Thyroid gland (tissue), 4 donors: Measurements from ENCODE around the gene TMEM154. TPM values are rescaled to one million over a fixed set of nuclear protein-coding genes. Genes with fewer than 3 reads are reported as not detected.
"Not testable (repeated sequence)": the region's sequence is repeated elsewhere in the genome, so short reads cannot be mapped to it uniquely, and the experiment has no call there.

ENCODE experiments used
- DNase-seq, 2 donors: peaks; one replicate each; pipeline ENCODE4 v3.0.0-alpha.2; 2019
- H3K27ac ChIP-seq, 3 donors: fragments of 200-600 bp; sonication (generic); 1 replicate in 2 of 3; 2 replicates in 1 of 3; pipeline ENCODE4 v1.5.1; 2016 to 2019; ENCODE audit warnings: mild to moderate bottlenecking in 1 of 3, moderate library complexity in 1 of 3
- H3K27me3 ChIP-seq: fragments of 200-600 bp; sonication (generic); one replicate; pipeline ENCODE4 v1.5.1; 2019
- H3K36me3 ChIP-seq, 2 donors: fragments of 200-600 bp; sonication (generic); one replicate each; pipeline ENCODE4 v1.5.1; 2016 to 2019
- H3K4me1 ChIP-seq, 2 donors: fragments of 200-600 bp; sonication (generic); one replicate each; pipeline ENCODE4 v1.5.1; 2017 to 2019
- H3K4me3 ChIP-seq, 3 donors: fragments of 200-600 bp; sonication (generic); replicated peaks in 1 of 3; 1 replicate in 2 of 3; 2 replicates in 1 of 3; pipeline ENCODE4 v1.5.1; 2016; ENCODE audit warnings: mild to moderate bottlenecking in 1 of 3
- H3K9me3 ChIP-seq: fragments of 200-600 bp; sonication (generic); one replicate; pipeline ENCODE4 v1.5.1; 2017
- POLR2A ChIP-seq, 2 donors: fragments of 450-650 bp; IDR thresholded peaks; one replicate each; pipeline ENCODE4 v1.6.1; 2017; ENCODE audit warnings: antibody characterized with exemption in 2 of 2, mild to moderate bottlenecking in 2 of 2, moderate library complexity in 1 of 2
- WGBS, 2 donors: methylation state at CpG; one replicate each; pipeline ENCODE4 v1.1.5; 2017; 5-methylcytosine and 5-hydroxymethylcytosine counted together
- intact Hi-C: fragments of 100-400 bp; cut with DNase I; formaldehyde crosslinking; loops from one replicate; pipeline ENCODE4 v1.15.1; 2023
- total RNA-seq, 4 donors: library from RNA; depleted of rRNA; stranded (reverse); fragments of >200 nt; gene quantifications; one replicate each; pipeline ENCODE4 v1.2.3, GENCODE V29; 2016
- TF ChIP-seq, protein P1 (sequence below), 6 experiments: fragments of 200-600 bp in 3 of 6; fragments of 450-650 bp in 3 of 6; sonication (generic) in 3 of 6; IDR thresholded peaks; one replicate each; pipeline ENCODE4 v1.5.1; 2016 to 2019; ENCODE audit warnings: antibody characterized with exemption in 6 of 6, mild to moderate bottlenecking in 2 of 6, inconsistent platforms in 1 of 6, moderate library complexity in 1 of 6

Gene TMEM154
- total RNA-seq, 4 donors from 2014 or later, result 0.22 to 1.6 (median 0.42) TPM

GRCh38 chr4:152668338-152668964, 11.3 kb downstream of the TMEM154 start:
- intact Hi-C loops, result no loop called here

GRCh38 chr4:152667781-152668180, 12.0 kb downstream of the TMEM154 start:
- H3K36me3 ChIP-seq, result no peaks in the 10 kb centered on the region
- 78 to 90% methylated on average over 3 of the region's 3 CpGs for WGBS, 2 donors
- no peaks in the 10 kb centered on the region for H3K9me3 ChIP-seq
- no peak for DNase-seq
- intact Hi-C loops, result no loop called here
- H3K27ac ChIP-seq, result no peak overlapping the region
- TF ChIP-seq, protein P1, sequence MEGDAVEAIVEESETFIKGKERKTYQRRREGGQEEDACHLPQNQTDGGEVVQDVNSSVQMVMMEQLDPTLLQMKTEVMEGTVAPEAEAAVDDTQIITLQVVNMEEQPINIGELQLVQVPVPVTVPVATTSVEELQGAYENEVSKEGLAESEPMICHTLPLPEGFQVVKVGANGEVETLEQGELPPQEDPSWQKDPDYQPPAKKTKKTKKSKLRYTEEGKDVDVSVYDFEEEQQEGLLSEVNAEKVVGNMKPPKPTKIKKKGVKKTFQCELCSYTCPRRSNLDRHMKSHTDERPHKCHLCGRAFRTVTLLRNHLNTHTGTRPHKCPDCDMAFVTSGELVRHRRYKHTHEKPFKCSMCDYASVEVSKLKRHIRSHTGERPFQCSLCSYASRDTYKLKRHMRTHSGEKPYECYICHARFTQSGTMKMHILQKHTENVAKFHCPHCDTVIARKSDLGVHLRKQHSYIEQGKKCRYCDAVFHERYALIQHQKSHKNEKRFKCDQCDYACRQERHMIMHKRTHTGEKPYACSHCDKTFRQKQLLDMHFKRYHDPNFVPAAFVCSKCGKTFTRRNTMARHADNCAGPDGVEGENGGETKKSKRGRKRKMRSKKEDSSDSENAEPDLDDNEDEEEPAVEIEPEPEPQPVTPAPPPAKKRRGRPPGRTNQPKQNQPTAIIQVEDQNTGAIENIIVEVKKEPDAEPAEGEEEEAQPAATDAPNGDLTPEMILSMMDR (IDR thresholded peaks at IDR 0.05), result no peak
- no peak for TF ChIP-seq POLR2A (IDR thresholded peaks at IDR 0.05)
- no peaks in the 10 kb centered on the region for H3K27me3 ChIP-seq
- no peak overlapping the region for H3K4me3 ChIP-seq
- H3K4me1 ChIP-seq, result no peaks in the 10 kb centered on the region

More at GRCh38 chr4:152668338-152668964, 11.3 kb downstream of the TMEM154 start:
- DNase-seq, result no peak
- Histone ChIP-seq H3K4me3 (no peak overlapping the region), H3K36me3 (no peaks in the 10 kb centered on the region), H3K27ac (no peak overlapping the region), H3K4me1 (no peaks in the 10 kb centered on the region), H3K27me3 (no peaks in the 10 kb centered on the region), H3K9me3 (no peaks in the 10 kb centered on the region)
- WGBS, 2 donors, result 84 to 86% methylated on average over 11 of the region's 11 CpGs
- TF ChIP-seq, protein P1 (IDR thresholded peaks at IDR 0.05), result no peak
- no peak for TF ChIP-seq POLR2A (IDR thresholded peaks at IDR 0.05)

GRCh38 chr4:152666946-152667345, 12.9 kb downstream of the TMEM154 start:
- 90 to 92% methylated on average over 6 of the region's 6 CpGs for WGBS, 2 donors
- Histone ChIP-seq H3K36me3 (no peaks in the 10 kb centered on the region), H3K4me3 (no peak overlapping the region), H3K4me1 (no peaks in the 10 kb centered on the region), H3K9me3 (no peaks in the 10 kb centered on the region), H3K27ac (no peak overlapping the region), H3K27me3 (no peaks in the 10 kb centered on the region)
- intact Hi-C loops, result no loop called here
- no peak for DNase-seq
- no peak for TF ChIP-seq POLR2A (IDR thresholded peaks at IDR 0.05)
- TF ChIP-seq, protein P1 (IDR thresholded peaks at IDR 0.05), result no peak

GRCh38 chr4:152665691-152666395, 14.0 kb downstream of the TMEM154 start:
- Histone ChIP-seq H3K4me3 (no peak overlapping the region), H3K9me3 (no peaks in the 10 kb centered on the region), H3K36me3 (no peaks in the 10 kb centered on the region), H3K4me1 (no peaks in the 10 kb centered on the region), H3K27ac (no peak overlapping the region), H3K27me3 (no peaks in the 10 kb centered on the region)
- no peak for TF ChIP-seq POLR2A (IDR thresholded peaks at IDR 0.05)
- TF ChIP-seq, protein P1 (IDR thresholded peaks at IDR 0.05), result no peak
- intact Hi-C loops, result no loop called here
- DNase-seq, result no peak
- 66 to 83% methylated on average over 7 of the region's 7 CpGs for WGBS, 2 donors

DNA sequence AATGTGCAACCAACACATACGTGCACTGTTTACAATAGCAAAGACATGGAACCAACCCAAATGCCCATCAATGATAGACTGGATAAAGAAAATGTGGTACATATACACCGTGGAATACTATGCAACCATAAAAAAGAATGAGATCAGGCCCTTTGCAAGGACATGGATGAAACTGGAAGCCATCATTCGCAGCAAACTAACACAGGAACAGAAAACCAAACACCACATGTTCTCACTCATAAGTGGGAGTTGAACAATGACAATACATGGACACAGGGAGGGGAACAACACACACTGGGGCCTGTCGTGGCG, 15.8 kb downstream of the TMEM154 start:
- H3K4me3 ChIP-seq, DNase-seq, H3K9me3 ChIP-seq, H3K27me3 ChIP-seq, H3K36me3 ChIP-seq, H3K27ac ChIP-seq, intact Hi-C loops, H3K4me1 ChIP-seq: not testable (repeated sequence)
- WGBS, 2 donors, result 75 to 82% methylated on average over 5 of the region's 5 CpGs
